ENCODE results near the gene CDH15. TPM values are rescaled to one million over a fixed set of nuclear protein-coding genes. Genes with fewer than 3 reads are reported as not detected.

The CDH15 gene
- total and polyA plus RNA-seq, 9 of the 15 experiments (the other 6 are each of a cell fraction or from before 2014, with no cell fraction given), result 0.07 to 0.18 TPM; not detected in 7

DNA sequence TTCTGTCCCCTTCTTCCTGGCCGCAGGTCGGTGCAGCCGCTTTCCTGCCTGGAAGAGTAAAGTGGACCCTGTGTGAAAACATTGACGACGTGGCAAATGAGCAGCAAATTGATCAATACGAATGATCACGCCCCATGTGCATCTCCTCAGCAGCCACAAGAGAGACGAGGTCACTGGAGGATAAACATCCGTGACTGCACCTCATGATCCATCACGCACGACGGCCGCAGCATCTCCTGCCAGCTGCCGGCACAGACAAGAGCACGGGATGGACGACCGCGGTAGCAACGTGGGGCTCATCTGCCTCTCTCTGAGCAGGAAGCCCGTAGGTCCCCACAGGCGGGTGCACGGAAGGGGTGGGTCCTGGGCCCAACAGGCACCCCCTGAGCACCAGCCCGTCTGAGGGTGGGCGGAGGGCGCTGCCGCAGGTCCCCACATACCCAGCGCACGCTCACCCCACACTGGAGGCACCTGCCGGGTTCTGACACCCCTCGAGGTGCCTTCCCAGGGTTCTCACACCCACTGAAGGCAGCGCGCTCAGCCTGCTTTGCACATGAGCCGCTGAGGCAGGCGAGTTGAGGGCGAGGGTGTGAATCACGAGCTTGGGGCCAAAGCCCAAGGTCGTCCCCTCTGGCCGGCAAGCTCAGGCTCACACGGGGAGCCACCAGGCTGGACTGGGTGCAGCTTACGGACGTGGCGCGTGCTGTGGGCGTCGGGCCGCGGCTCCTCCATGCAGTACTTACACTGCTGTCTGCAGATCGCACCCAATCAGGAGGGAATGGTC lies 12.3 kb upstream of the CDH15 start:
- DNase-seq (ENCODE audit: extremely low read depth in 1 of 4, low spot score in 3 of 4) (no peak), FAIRE-seq (no peak), ATAC-seq (no peak)
- BruUV-seq (replicated peaks), result no TSS peak
- H3K9me3 ChIP-seq (replicated peaks; ENCODE audit: control insufficient read depth, insufficient read depth, low read depth, low read length), result peaks cover 14% of the 10 kb centered on the region
- peaks cover 0 to 61% of the 10 kb centered on the region in 2 experiments; a peak in 3 of 5 replicates for H3K4me1 ChIP-seq (replicated peaks in 1 of 2; ENCODE audit: control insufficient read depth in 2 of 2, insufficient read depth in 2 of 2, low read length in 2 of 2)
- H2AFZ ChIP-seq (ENCODE audit: low read depth, low read length), result no peak overlapping the region
- in situ Hi-C loops (cut with MboI), result no loop called here
- no peak overlapping the region for H3K9ac ChIP-seq (ENCODE audit: insufficient read depth in 1 of 2, low read depth in 2 of 2, low read length in 2 of 2)
- peak; percentile 33 for TF ChIP-seq HNRNPLL (IDR thresholded peaks at IDR 0.05; ENCODE audit: low read depth, low read length, poor library complexity, severe bottlenecking)
- TF ChIP-seq, protein P1, sequence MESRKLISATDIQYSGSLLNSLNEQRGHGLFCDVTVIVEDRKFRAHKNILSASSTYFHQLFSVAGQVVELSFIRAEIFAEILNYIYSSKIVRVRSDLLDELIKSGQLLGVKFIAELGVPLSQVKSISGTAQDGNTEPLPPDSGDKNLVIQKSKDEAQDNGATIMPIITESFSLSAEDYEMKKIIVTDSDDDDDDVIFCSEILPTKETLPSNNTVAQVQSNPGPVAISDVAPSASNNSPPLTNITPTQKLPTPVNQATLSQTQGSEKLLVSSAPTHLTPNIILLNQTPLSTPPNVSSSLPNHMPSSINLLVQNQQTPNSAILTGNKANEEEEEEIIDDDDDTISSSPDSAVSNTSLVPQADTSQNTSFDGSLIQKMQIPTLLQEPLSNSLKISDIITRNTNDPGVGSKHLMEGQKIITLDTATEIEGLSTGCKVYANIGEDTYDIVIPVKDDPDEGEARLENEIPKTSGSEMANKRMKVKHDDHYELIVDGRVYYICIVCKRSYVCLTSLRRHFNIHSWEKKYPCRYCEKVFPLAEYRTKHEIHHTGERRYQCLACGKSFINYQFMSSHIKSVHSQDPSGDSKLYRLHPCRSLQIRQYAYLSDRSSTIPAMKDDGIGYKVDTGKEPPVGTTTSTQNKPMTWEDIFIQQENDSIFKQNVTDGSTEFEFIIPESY (CRISPR knock-in tag; IDR thresholded peaks at IDR 0.05), result 0 out of 2 replicates have a peak, but pooled peaks have one; percentile 15
- TF ChIP-seq, protein P2, sequence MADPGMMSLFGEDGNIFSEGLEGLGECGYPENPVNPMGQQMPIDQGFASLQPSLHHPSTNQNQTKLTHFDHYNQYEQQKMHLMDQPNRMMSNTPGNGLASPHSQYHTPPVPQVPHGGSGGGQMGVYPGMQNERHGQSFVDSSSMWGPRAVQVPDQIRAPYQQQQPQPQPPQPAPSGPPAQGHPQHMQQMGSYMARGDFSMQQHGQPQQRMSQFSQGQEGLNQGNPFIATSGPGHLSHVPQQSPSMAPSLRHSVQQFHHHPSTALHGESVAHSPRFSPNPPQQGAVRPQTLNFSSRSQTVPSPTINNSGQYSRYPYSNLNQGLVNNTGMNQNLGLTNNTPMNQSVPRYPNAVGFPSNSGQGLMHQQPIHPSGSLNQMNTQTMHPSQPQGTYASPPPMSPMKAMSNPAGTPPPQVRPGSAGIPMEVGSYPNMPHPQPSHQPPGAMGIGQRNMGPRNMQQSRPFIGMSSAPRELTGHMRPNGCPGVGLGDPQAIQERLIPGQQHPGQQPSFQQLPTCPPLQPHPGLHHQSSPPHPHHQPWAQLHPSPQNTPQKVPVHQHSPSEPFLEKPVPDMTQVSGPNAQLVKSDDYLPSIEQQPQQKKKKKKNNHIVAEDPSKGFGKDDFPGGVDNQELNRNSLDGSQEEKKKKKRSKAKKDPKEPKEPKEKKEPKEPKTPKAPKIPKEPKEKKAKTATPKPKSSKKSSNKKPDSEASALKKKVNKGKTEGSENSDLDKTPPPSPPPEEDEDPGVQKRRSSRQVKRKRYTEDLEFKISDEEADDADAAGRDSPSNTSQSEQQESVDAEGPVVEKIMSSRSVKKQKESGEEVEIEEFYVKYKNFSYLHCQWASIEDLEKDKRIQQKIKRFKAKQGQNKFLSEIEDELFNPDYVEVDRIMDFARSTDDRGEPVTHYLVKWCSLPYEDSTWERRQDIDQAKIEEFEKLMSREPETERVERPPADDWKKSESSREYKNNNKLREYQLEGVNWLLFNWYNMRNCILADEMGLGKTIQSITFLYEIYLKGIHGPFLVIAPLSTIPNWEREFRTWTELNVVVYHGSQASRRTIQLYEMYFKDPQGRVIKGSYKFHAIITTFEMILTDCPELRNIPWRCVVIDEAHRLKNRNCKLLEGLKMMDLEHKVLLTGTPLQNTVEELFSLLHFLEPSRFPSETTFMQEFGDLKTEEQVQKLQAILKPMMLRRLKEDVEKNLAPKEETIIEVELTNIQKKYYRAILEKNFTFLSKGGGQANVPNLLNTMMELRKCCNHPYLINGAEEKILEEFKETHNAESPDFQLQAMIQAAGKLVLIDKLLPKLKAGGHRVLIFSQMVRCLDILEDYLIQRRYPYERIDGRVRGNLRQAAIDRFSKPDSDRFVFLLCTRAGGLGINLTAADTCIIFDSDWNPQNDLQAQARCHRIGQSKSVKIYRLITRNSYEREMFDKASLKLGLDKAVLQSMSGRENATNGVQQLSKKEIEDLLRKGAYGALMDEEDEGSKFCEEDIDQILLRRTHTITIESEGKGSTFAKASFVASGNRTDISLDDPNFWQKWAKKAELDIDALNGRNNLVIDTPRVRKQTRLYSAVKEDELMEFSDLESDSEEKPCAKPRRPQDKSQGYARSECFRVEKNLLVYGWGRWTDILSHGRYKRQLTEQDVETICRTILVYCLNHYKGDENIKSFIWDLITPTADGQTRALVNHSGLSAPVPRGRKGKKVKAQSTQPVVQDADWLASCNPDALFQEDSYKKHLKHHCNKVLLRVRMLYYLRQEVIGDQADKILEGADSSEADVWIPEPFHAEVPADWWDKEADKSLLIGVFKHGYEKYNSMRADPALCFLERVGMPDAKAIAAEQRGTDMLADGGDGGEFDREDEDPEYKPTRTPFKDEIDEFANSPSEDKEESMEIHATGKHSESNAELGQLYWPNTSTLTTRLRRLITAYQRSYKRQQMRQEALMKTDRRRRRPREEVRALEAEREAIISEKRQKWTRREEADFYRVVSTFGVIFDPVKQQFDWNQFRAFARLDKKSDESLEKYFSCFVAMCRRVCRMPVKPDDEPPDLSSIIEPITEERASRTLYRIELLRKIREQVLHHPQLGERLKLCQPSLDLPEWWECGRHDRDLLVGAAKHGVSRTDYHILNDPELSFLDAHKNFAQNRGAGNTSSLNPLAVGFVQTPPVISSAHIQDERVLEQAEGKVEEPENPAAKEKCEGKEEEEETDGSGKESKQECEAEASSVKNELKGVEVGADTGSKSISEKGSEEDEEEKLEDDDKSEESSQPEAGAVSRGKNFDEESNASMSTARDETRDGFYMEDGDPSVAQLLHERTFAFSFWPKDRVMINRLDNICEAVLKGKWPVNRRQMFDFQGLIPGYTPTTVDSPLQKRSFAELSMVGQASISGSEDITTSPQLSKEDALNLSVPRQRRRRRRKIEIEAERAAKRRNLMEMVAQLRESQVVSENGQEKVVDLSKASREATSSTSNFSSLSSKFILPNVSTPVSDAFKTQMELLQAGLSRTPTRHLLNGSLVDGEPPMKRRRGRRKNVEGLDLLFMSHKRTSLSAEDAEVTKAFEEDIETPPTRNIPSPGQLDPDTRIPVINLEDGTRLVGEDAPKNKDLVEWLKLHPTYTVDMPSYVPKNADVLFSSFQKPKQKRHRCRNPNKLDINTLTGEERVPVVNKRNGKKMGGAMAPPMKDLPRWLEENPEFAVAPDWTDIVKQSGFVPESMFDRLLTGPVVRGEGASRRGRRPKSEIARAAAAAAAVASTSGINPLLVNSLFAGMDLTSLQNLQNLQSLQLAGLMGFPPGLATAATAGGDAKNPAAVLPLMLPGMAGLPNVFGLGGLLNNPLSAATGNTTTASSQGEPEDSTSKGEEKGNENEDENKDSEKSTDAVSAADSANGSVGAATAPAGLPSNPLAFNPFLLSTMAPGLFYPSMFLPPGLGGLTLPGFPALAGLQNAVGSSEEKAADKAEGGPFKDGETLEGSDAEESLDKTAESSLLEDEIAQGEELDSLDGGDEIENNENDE (IDR thresholded peaks at IDR 0.05; ENCODE audit: low read depth, low read length), result no peak
- TF ChIP-seq BDP1 (IDR thresholded peaks at IDR 0.05; ENCODE audit: insufficient read depth, insufficient read length), result no peak
- TF ChIP-seq ZNF778 (CRISPR knock-in tag; IDR thresholded peaks at IDR 0.05), result no peak
- no peak for TF ChIP-seq ZNF347 (CRISPR knock-in tag; IDR thresholded peaks at IDR 0.05; ENCODE audit: low read depth)
- 74% methylated on average over 33 of the region's 48 CpGs for WGBS (ENCODE audit: insufficient coverage, low coverage, missing lambda C conversion rate)
- H3K27ac ChIP-seq (ENCODE audit: extremely low read depth, low read depth, low read length), result no peak overlapping the region
- no peaks in the 10 kb centered on the region for H3K79me2 ChIP-seq (ENCODE audit: control insufficient read depth, insufficient read depth, low read length)
- H3K4me3 ChIP-seq, result no peak overlapping the region
- no peaks in the 10 kb centered on the region for H3K9me1 ChIP-seq (ENCODE audit: control insufficient read depth, insufficient read depth, low read length)
- ChIA-PET POLR2A (interaction anchor here (0.5 to 1.2 kb wide), 4 partner anchors 12 to 438 kb away, joined by 3 read pairs; partner anchors contain the start of gene CDH15), CTCF (ENCODE audit: low intra/inter-chr PET ratio) (no interaction called here)
- no peaks in the 10 kb centered on the region for H4K20me1 ChIP-seq (replicated peaks; ENCODE audit: control insufficient read depth, insufficient read depth, low read length)
- no peaks in the 10 kb centered on the region for H3K36me3 ChIP-seq (ENCODE audit: control insufficient read depth, insufficient read depth, low read length)
- H3K27me3 ChIP-seq (ENCODE audit: control insufficient read depth in 2 of 2, insufficient read depth in 2 of 2, low read length in 2 of 2), result no peaks in the 10 kb centered on the region
- intact Hi-C loops (cut with micrococcal nuclease), result no loop called here
- H3K4me2 ChIP-seq (ENCODE audit: insufficient read depth, low read length), result no peak overlapping the region

Data from K562 (cell line).